ENCODE measurements around the gene KRTAP1-5. TPM values are rescaled to one million over a fixed set of nuclear protein-coding genes. Genes with fewer than 3 reads are reported as not detected.

Gene KRTAP1-5
- not detected for total RNA-seq

- TF ChIP-seq CTCF (IDR thresholded peaks at IDR 0.05; ENCODE audit: low read depth): no peak
Observed at GRCh38 chr17:41026715-41027471, at the start of gene KRTAP1-5. KRTAP1-5 (minus strand) TSS chr17:41027208; CDS start chr17:41027155, 53 bp downstream.

- no peak for TF ChIP-seq CTCF (IDR thresholded peaks at IDR 0.05; ENCODE audit: low read depth)
Observed at GRCh38 chr17:41076788-41077187, 49.8 kb upstream of the KRTAP1-5 start.

GRCh38 chr17:41073676-41074075 is 46.7 kb upstream of the KRTAP1-5 start:
- TF ChIP-seq CTCF (IDR thresholded peaks at IDR 0.05; ENCODE audit: low read depth): no peak

- TF ChIP-seq CTCF (IDR thresholded peaks at IDR 0.05; ENCODE audit: low read depth): no peak
Observed at GRCh38 chr17:41071606-41072360, 44.8 kb upstream of the KRTAP1-5 start.

GRCh38 chr17:41069031-41069430 is 42.0 kb upstream of the KRTAP1-5 start:
- no peak for TF ChIP-seq CTCF (IDR thresholded peaks at IDR 0.05; ENCODE audit: low read depth)

- TF ChIP-seq CTCF (IDR thresholded peaks at IDR 0.05; ENCODE audit: low read depth): no peak
Observed at GRCh38 chr17:41067281-41067680, 40.3 kb upstream of the KRTAP1-5 start.

- no peak for TF ChIP-seq CTCF (IDR thresholded peaks at IDR 0.05; ENCODE audit: low read depth)
Observed at GRCh38 chr17:41065829-41066624, 39.0 kb upstream of the KRTAP1-5 start, which contains the start of gene KRTAP2-4. KRTAP2-4 (minus strand) TSS chr17:41065879; CDS start chr17:41065845, 34 bp downstream.
